GM06990 (cell line): ENCODE measurements around the gene MIER3.

Source experiments
- DNase-seq: peaks from one replicate; pipeline ENCODE4 v3.0.0-alpha.2; 2011; ENCODE audit not compliant: insufficient read length; ENCODE audit errors: extremely low read depth
- H3K27me3 ChIP-seq: replicated peaks from 2 replicates; pipeline ENCODE4 v1.6.0; 2011; ENCODE audit warnings: low read length; ENCODE audit not compliant: control insufficient read depth, insufficient read depth
- H3K36me3 ChIP-seq: 2 replicates; pipeline ENCODE4 v1.5.1; 2011; ENCODE audit warnings: low read length; ENCODE audit not compliant: control insufficient read depth, insufficient read depth
- H3K4me3 ChIP-seq: replicated peaks from 2 replicates; pipeline ENCODE4 v1.5.1; 2011; ENCODE audit warnings: low read depth, mild to moderate bottlenecking, control low read depth, low read length
- TF ChIP-seq, protein P1 (sequence below): IDR thresholded peaks from 2 replicates; pipeline ENCODE4 v1.5.1; 2011; ENCODE audit warnings: low read length, control low read depth, mild to moderate bottlenecking, inconsistent platforms; ENCODE audit not compliant: insufficient read depth, poor library complexity, severe bottlenecking

Gene MIER3

DNA sequence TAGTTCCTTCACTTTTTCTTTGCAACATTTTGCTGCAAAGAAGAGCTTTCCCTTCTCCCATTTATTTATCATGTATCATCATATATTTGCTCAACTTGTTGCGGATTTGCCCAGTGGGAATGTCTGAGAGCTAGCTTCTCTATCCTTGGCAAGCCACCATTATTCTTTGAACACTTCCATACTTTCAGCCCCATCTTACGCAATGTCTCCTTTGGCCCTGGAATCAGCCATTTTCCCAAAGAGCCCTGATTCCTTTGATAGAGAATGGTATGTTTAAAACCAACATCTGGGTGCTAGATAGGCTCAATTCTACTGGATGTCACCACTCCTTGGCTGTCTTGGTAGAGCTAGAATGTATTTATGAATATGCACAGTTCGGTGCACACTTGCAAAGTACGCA, 55.2 kb downstream of the MIER3 start:
- TF ChIP-seq, protein P1, sequence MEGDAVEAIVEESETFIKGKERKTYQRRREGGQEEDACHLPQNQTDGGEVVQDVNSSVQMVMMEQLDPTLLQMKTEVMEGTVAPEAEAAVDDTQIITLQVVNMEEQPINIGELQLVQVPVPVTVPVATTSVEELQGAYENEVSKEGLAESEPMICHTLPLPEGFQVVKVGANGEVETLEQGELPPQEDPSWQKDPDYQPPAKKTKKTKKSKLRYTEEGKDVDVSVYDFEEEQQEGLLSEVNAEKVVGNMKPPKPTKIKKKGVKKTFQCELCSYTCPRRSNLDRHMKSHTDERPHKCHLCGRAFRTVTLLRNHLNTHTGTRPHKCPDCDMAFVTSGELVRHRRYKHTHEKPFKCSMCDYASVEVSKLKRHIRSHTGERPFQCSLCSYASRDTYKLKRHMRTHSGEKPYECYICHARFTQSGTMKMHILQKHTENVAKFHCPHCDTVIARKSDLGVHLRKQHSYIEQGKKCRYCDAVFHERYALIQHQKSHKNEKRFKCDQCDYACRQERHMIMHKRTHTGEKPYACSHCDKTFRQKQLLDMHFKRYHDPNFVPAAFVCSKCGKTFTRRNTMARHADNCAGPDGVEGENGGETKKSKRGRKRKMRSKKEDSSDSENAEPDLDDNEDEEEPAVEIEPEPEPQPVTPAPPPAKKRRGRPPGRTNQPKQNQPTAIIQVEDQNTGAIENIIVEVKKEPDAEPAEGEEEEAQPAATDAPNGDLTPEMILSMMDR: no peak
- no peak overlapping the region for H3K4me3 ChIP-seq
- H3K36me3 ChIP-seq: no peaks in the 10 kb centered on the region
- H3K27me3 ChIP-seq: no peaks in the 10 kb centered on the region
- no peak for DNase-seq

DNA sequence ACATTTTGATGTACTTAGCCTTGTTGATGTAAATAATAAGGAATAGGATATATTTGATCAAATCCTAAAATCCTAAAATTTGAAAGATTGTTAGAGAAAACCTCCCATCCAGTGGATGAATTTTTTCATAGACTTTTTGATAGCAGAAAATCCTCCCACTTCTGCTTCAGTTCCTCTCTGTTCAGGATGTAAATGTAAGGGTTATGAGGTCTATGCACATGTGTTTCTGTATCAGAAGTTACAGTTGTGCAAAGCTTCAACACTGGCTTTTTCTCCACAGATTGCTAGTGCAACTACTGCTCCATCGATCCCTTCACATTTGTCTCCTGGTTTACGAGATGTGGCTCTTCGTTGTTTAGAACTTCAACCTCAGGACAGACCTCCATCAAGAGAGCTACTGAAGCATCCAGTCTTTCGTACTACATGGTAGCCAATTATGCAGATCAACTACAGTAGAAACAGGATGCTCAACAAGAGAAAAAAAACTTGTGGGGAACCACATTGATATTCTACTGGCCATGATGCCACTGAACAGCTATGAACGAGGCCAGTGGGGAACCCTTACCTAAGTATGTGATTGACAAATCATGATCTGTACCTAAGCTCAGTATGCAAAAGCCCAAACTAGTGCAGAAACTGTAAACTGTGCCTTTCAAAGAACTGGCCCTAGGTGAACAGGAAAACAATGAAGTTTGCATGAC, 58.5 kb downstream of the MIER3 start:
- H3K27me3 ChIP-seq: no peaks in the 10 kb centered on the region

DNA sequence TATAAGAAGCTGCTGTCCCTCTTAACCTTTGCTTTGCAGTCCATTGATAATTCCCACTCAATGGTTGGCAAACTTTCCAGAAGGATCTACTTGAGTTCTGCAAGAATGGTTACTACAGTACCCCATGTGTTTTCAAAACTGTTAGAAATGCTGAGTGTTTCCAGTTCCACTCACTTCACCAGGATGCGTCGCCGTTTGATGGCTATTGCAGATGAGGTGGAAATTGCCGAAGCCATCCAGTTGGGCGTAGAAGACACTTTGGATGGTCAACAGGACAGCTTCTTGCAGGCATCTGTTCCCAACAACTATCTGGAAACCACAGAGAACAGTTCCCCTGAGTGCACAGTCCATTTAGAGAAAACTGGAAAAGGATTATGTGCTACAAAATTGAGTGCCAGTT, 70.4 kb downstream of the MIER3 start:
- no peaks in the 10 kb centered on the region for H3K27me3 ChIP-seq
- no peak for DNase-seq
- H3K36me3 ChIP-seq: peaks cover 7% of the 10 kb centered on the region
- TF ChIP-seq, protein P1: no peak
- H3K4me3 ChIP-seq: no peak overlapping the region

More for the DNA sequence above, 58.5 kb downstream of the MIER3 start:
- no peak for DNase-seq
- Histone ChIP-seq H3K36me3 (no peaks in the 10 kb centered on the region), H3K4me3 (no peak overlapping the region)
- TF ChIP-seq, protein P1: no peak

DNA sequence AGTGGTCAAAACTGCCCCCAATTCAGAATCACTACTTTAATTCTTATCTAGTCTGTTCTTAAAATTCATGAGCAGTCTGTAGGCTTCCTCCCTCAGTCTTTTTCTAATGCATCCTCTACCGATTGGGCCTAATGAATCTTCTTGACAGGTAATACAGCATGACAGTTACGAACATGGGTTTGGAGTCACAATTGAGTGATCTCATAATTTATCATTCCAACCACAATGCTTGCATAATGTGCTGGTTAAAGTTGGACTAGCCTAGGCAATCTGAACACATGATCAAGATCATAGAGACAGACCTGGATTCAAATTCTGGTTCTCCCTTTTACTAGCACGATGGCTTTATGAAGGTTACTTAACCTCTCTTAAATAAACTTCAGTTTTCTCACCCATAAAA, 75.6 kb downstream of the MIER3 start:
- Histone ChIP-seq H3K4me3 (no peak overlapping the region), H3K36me3 (no peaks in the 10 kb centered on the region; the same call in none of the 2 replicates)

DNA sequence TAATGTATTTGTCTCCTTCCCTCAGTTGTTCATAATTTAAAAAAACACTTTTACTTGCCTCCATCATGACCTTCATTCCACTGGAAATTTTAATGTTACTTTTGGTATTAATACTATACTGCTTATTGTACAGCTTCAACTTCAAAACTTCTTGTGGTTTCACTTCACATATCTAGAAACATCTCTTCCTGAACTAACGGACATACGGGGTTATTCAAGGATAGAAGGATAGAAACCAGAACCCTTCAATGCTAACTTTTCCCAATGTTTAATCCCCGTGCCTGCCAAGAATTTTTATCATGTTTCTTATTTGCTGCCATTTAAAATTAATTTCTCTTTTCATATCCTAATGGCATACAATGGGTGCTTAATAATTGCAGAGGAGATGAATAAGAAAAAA, 78.9 kb downstream of the MIER3 start:
- no peaks in the 10 kb centered on the region for H3K27me3 ChIP-seq
- TF ChIP-seq, protein P1: no peak
- H3K4me3 ChIP-seq: no peak overlapping the region
- no peak for DNase-seq
- H3K36me3 ChIP-seq: no peaks in the 10 kb centered on the region

More for the DNA sequence above, 75.6 kb downstream of the MIER3 start:
- TF ChIP-seq, protein P1: no peak
- DNase-seq: no peak
- H3K27me3 ChIP-seq: no peaks in the 10 kb centered on the region
